Choroid plexus epithelial cell (primary cell): ENCODE measurements around the gene CEMIP2.

ENCODE experiments used
- DNase-seq: peaks from one replicate; pipeline ENCODE4 v3.0.0-alpha.2; 2010; ENCODE audit warnings: low read depth
- H3K4me3 ChIP-seq: 2 replicates; pipeline ENCODE4 v1.5.1; 2011; ENCODE audit warnings: low read depth, mild to moderate bottlenecking, control low read depth, low read length, moderate library complexity
- TF ChIP-seq, protein P1 (sequence below): conservative IDR thresholded peaks from 2 replicates; pipeline ENCODE4 v1.5.1; 2011; ENCODE audit warnings: low read depth, mild to moderate bottlenecking, control low read depth, inconsistent platforms, low read length, moderate library complexity

The CEMIP2 gene

DNA sequence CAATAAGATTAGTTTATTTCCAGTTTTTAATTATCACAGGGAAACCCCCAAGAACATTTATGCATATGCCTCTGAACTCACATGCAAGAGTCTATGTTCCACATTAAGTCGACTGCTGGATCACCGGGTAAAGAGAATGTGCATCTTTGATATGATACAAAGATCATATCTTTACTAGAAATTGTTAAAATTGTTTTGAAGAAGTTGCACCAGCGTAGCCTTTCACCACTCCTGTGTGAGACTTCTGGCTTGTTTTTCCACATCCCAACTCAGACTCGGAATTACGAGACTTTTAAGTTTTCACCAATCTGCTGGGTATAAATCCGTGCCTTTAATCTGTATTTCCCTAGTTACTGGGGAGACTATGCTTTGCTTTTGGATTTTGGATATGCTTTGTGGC lies 113.2 kb downstream of the CEMIP2 start:
- no peak overlapping the region for H3K4me3 ChIP-seq
- TF ChIP-seq, protein P1, sequence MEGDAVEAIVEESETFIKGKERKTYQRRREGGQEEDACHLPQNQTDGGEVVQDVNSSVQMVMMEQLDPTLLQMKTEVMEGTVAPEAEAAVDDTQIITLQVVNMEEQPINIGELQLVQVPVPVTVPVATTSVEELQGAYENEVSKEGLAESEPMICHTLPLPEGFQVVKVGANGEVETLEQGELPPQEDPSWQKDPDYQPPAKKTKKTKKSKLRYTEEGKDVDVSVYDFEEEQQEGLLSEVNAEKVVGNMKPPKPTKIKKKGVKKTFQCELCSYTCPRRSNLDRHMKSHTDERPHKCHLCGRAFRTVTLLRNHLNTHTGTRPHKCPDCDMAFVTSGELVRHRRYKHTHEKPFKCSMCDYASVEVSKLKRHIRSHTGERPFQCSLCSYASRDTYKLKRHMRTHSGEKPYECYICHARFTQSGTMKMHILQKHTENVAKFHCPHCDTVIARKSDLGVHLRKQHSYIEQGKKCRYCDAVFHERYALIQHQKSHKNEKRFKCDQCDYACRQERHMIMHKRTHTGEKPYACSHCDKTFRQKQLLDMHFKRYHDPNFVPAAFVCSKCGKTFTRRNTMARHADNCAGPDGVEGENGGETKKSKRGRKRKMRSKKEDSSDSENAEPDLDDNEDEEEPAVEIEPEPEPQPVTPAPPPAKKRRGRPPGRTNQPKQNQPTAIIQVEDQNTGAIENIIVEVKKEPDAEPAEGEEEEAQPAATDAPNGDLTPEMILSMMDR, result no peak
- no peak for DNase-seq

- TF ChIP-seq, protein P1, result no peak
- no peak overlapping the region for H3K4me3 ChIP-seq
- DNase-seq, result no peak
These were observed 115.8 kb downstream of the CEMIP2 start for GRCh38 chr9:71652480-71652879.

- no peak overlapping the region for H3K4me3 ChIP-seq
- TF ChIP-seq, protein P1, result no peak
- no peak for DNase-seq
These were observed 119.9 kb downstream of the CEMIP2 start for GRCh38 chr9:71648453-71648852.

- TF ChIP-seq, protein P1, result no peak
- peak; percentile 84 for DNase-seq
- no peak overlapping the region for H3K4me3 ChIP-seq
These were observed 121.2 kb downstream of the CEMIP2 start for GRCh38 chr9:71647094-71647591.

- DNase-seq, result peak; percentile 23
- TF ChIP-seq, protein P1, result no peak
- H3K4me3 ChIP-seq, result no peak overlapping the region
These were observed 122.2 kb downstream of the CEMIP2 start for GRCh38 chr9:71646131-71646530.

DNA sequence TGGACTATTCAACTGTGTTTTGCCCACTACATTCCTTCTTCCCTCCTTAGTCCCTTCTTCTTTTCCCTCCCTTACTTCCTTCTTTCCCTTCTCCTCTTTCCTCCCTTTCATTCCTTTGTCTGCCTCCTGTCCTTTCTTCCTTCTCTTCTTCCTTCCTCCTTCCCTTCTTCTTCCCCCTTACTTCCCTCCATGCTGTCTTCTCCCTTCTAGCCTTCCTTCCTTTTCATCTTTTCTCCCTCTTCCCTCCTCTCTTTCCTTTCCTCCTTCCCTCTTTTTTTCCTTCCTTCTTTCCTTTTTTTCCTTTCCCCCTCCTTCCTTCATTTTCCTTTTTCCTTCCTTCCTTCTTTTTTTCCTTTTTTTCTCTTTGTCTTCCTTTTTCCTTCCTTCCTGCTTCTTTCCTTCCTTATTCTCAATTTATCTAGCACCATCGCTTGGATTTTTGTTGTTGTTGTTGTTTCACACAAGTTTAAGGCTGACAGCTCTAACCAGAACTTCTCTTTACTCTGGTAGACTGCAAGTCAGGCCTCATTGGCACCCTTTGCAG lies 123.4 kb downstream of the CEMIP2 start:
- TF ChIP-seq, protein P1, result no peak
- no peak for DNase-seq
- H3K4me3 ChIP-seq, result no peak overlapping the region

- TF ChIP-seq, protein P1, result no peak
- no peak overlapping the region for H3K4me3 ChIP-seq
- DNase-seq, result no peak
These were observed 125.0 kb downstream of the CEMIP2 start for GRCh38 chr9:71643330-71643729.
